ENCODE measurements around the gene TCOF1. TPM values are rescaled to one million over a fixed set of nuclear protein-coding genes. Genes with fewer than 3 reads are reported as not detected.

TCOF1 gene
- total and polyA plus RNA-seq, 2 experiments from 2014 or later: 86.8 to 165 TPM

- TF ChIP-seq CTCF (conservative IDR thresholded peaks at IDR 0.05; ENCODE audit: low read depth in 2 of 2): peak in 1 of 2 experiments; percentile 42; a peak in 2 of 4 replicates
- TF ChIP-seq JUNB (IDR thresholded peaks at IDR 0.05; ENCODE audit: unreplicated experiment): no peak
- TF ChIP-seq CREB1 (CRISPR knock-in tag; IDR thresholded peaks at IDR 0.05; ENCODE audit: low read depth): peak; percentile 93
- no peak for TF ChIP-seq ZNF331 (CRISPR knock-in tag; IDR thresholded peaks at IDR 0.05; ENCODE audit: low read depth)
- TF ChIP-seq POLR2AphosphoS5 (IDR thresholded peaks at IDR 0.05; ENCODE audit: low read depth): peak; percentile 59
- no peak for TF ChIP-seq ETS1 (IDR thresholded peaks at IDR 0.05)
- TF ChIP-seq NANOG (IDR thresholded peaks at IDR 0.05; ENCODE audit: borderline replicate concordance): no peak
- Mint-ChIP-seq H3K27ac (peak within 1 kb of the TSS; percentile 94), H3K9me3 (no peaks in the 10 kb centered on the region; the same call in 2 of the 3 replicates), H3K4me1 (peaks cover 41% of the 10 kb centered on the region), H3K4me3 (peak within 1 kb of the TSS; percentile 81), H3K36me3 (ENCODE audit: low read depth) (no peaks in the 10 kb centered on the region), H3K27me3 (ENCODE audit: insufficient read depth, low read depth, poor library complexity) (peaks cover 3% of the 10 kb centered on the region)
- Histone ChIP-seq H3K4me1 (ENCODE audit: insufficient read depth) (peaks cover 35% of the 10 kb centered on the region), H3K27ac (ENCODE audit: low read depth) (peak within 1 kb of the TSS; percentile 89), H3F3A (replicated peaks; ENCODE audit: low read depth) (peaks cover 16% of the 10 kb centered on the region; the same call in 1 of the 2 replicates), H3K4me2 (peak within 1 kb of the TSS; percentile 82), H3K79me2 (replicated peaks; ENCODE audit: insufficient read depth) (no peaks in the 10 kb centered on the region), H3K4me3 (peak within 1 kb of the TSS; percentile 61), H3K9me2 (ENCODE audit: insufficient read depth) (no peaks in the 10 kb centered on the region), H4K20me1 (replicated peaks; ENCODE audit: insufficient read depth) (no peaks in the 10 kb centered on the region), H2AFZ (peak within 1 kb of the TSS; percentile 96), H3K36me3 (ENCODE audit: insufficient read depth) (no peaks in the 10 kb centered on the region), H3K27me3 (ENCODE audit: insufficient read depth) (no peaks in the 10 kb centered on the region)
- peak; percentile 58 for ATAC-seq
- peak; percentile 87 for DNase-seq (ENCODE audit: low spot score)
Measured at GRCh38 chr5:150412319-150413175, 55.0 kb downstream of the TCOF1 start, which contains the start of gene CD74. CD74 (minus strand) TSS chr5:150412910; CDS start chr5:150412749, 161 bp downstream.

- Histone ChIP-seq H3K4me1 (ENCODE audit: insufficient read depth) (peaks cover 29% of the 10 kb centered on the region), H4K20me1 (replicated peaks; ENCODE audit: insufficient read depth) (no peaks in the 10 kb centered on the region), H3K4me2 (peak overlapping the region; percentile 82), H3F3A (replicated peaks; ENCODE audit: low read depth) (peaks cover 16% of the 10 kb centered on the region; the same call in 1 of the 2 replicates), H3K4me3 (peak overlapping the region; percentile 61), H3K9me2 (ENCODE audit: insufficient read depth) (no peaks in the 10 kb centered on the region), H3K36me3 (ENCODE audit: insufficient read depth) (no peaks in the 10 kb centered on the region), H3K27ac (ENCODE audit: low read depth) (no peak overlapping the region; the same call in none of the 2 replicates), H2AFZ (peak overlapping the region; percentile 96), H3K27me3 (ENCODE audit: insufficient read depth) (no peaks in the 10 kb centered on the region), H3K79me2 (replicated peaks; ENCODE audit: insufficient read depth) (no peaks in the 10 kb centered on the region)
- peaks cover 3% of the 10 kb centered on the region for H3K27me3 Mint-ChIP-seq (ENCODE audit: insufficient read depth, low read depth, poor library complexity)
- no peak overlapping the region; the same call in 1 of the 2 replicates for H3K27ac Mint-ChIP-seq
- no peak for ATAC-seq
- no peak for TF ChIP-seq CTCF (conservative IDR thresholded peaks at IDR 0.05; ENCODE audit: low read depth in 2 of 2)
- TF ChIP-seq ZNF331 (CRISPR knock-in tag; IDR thresholded peaks at IDR 0.05; ENCODE audit: low read depth): no peak
- TF ChIP-seq CREB1 (CRISPR knock-in tag; IDR thresholded peaks at IDR 0.05; ENCODE audit: low read depth): no peak
- no peak for TF ChIP-seq REST (IDR thresholded peaks at IDR 0.05; ENCODE audit: unreplicated experiment)
- no peak for TF ChIP-seq NANOG (IDR thresholded peaks at IDR 0.05; ENCODE audit: borderline replicate concordance)
- no peak for TF ChIP-seq POLR2AphosphoS5 (IDR thresholded peaks at IDR 0.05; ENCODE audit: low read depth)
- TF ChIP-seq JUNB (IDR thresholded peaks at IDR 0.05; ENCODE audit: unreplicated experiment): no peak
- no peak for TF ChIP-seq EZH2 (IDR thresholded peaks at IDR 0.05; ENCODE audit: low read depth, unreplicated experiment)
- no peak for DNase-seq (ENCODE audit: low spot score)
- no peaks in the 10 kb centered on the region for H3K36me3 Mint-ChIP-seq (ENCODE audit: low read depth)
- peaks cover 37% of the 10 kb centered on the region for H3K4me1 Mint-ChIP-seq
- H3K4me3 Mint-ChIP-seq: peak overlapping the region; percentile 81
- no peaks in the 10 kb centered on the region; the same call in 2 of the 3 replicates for H3K9me3 Mint-ChIP-seq
Measured at GRCh38 chr5:150413176-150413901, 55.8 kb downstream of the TCOF1 start.

All from GM23338 (cell line).